ENCODE results near the gene MRGPRX2.

MRGPRX2 gene

DNA sequence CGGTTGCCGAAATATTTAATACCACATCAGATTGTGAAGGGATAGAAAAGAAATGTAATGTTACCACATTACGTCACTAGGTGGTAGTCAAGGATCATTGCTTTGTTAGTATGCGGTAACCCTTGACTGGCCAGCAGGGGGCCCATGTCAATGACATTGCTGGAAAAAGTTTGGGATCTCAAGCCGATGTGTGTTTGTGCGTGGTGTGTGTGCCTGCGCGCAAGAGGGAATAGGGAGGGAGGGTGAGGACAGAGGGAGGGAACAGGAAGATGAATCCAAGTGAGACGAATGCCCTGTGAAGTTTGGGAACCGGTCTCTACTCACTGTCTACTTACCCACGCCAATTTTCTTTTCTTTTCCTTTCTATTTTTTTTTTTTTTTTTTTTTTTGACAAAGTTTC, 10.7 kb upstream of the MRGPRX2 start:
- H3K27me3 ChIP-seq (ENCODE audit: control insufficient read depth, insufficient read depth, low read length), result no peaks in the 10 kb centered on the region
- H3K4me1 ChIP-seq (ENCODE audit: control insufficient read depth, insufficient read depth, low read length), result no peaks in the 10 kb centered on the region
- no peak overlapping the region for H3K9ac ChIP-seq (ENCODE audit: low read length)
- no peak overlapping the region for H3K27ac ChIP-seq (ENCODE audit: low read depth, low read length)
- peak overlapping the region; percentile 37 for H3K4me3 ChIP-seq (ENCODE audit: low read length)
- H3K36me3 ChIP-seq (ENCODE audit: control insufficient read depth, insufficient read depth, low read length), result no peaks in the 10 kb centered on the region

DNA sequence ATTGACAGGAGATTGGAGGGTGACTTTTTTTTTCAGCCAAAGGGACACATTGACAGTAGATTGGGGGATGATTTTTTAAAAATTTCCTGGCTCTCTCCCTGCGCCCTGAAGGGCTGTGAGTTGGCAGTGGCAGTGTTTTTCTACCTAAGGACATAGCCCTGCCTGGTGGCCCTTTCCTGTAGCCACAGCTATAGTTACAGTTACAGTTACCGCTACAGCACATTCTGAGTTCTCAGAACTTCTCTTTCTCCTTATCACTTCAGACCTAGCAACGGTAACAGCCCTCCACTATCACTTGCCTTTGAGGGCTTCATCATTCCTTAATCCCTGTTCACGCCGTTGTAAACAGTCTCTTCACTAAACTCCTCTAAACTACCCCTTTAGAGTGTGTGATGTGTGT, 684 bp downstream of the MRGPRX2 start:
- H3K27ac ChIP-seq (ENCODE audit: low read depth, low read length), result no peak overlapping the region
- H3K9ac ChIP-seq (ENCODE audit: low read length), result no peak overlapping the region
- H3K4me1 ChIP-seq (ENCODE audit: control insufficient read depth, insufficient read depth, low read length), result no peaks in the 10 kb centered on the region
- H3K36me3 ChIP-seq (ENCODE audit: control insufficient read depth, insufficient read depth, low read length), result no peaks in the 10 kb centered on the region
- no peak overlapping the region for H3K4me3 ChIP-seq (ENCODE audit: low read length)
- no peaks in the 10 kb centered on the region for H3K27me3 ChIP-seq (ENCODE audit: control insufficient read depth, insufficient read depth, low read length)

DNA sequence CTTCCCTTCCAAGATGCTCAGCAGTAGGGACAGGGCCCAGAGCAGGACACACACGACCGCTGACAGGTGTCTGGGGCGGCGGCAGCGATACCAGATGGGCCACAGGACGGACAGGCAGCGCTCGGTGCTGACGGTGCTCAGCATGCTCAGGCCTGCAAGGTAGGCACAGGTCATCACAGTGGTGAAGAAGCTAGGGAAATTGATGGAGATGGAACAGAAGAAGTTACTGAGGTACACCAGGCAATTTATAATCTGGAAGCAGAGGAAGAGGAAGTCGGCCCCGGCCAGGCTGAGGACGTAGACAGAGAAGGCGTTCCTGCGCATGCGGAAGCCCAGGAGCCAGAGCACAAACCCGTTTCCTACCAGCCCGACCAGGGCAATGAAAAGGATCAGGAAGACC, 4.6 kb downstream of the MRGPRX2 start:
- Histone ChIP-seq H3K36me3 (ENCODE audit: control insufficient read depth, insufficient read depth, low read length) (no peaks in the 10 kb centered on the region), H3K27me3 (ENCODE audit: control insufficient read depth, insufficient read depth, low read length) (no peaks in the 10 kb centered on the region), H3K4me3 (ENCODE audit: low read length) (no peak overlapping the region), H3K27ac (ENCODE audit: low read depth, low read length) (no peak overlapping the region), H3K9ac (ENCODE audit: low read length) (no peak overlapping the region), H3K4me1 (ENCODE audit: control insufficient read depth, insufficient read depth, low read length) (no peaks in the 10 kb centered on the region)

DNA sequence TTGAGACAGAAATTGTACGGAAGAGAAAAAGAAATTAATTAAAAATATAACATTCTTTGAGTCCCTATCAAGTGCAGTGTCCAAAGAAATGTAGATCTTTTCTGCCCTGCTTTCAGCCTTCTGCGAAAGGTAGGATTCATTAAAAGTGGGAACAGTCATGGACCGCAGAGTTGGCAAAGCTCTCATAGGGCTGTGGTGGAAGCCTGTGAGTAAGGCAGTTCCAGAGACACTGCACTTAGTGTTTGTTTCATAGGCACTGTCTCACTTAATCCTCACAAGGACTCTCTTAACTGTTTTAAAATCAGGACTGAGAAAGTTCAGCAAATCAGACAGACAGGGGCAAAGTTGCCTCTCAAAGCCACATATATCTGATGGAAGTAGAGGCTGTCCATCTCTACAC, 5.5 kb downstream of the MRGPRX2 start:
- Histone ChIP-seq H3K36me3 (ENCODE audit: control insufficient read depth, insufficient read depth, low read length) (no peaks in the 10 kb centered on the region), H3K27ac (ENCODE audit: low read depth, low read length) (no peak overlapping the region), H3K4me1 (ENCODE audit: control insufficient read depth, insufficient read depth, low read length) (no peaks in the 10 kb centered on the region), H3K27me3 (ENCODE audit: control insufficient read depth, insufficient read depth, low read length) (no peaks in the 10 kb centered on the region), H3K9ac (ENCODE audit: low read length) (no peak overlapping the region), H3K4me3 (ENCODE audit: low read length) (no peak overlapping the region)

DNA sequence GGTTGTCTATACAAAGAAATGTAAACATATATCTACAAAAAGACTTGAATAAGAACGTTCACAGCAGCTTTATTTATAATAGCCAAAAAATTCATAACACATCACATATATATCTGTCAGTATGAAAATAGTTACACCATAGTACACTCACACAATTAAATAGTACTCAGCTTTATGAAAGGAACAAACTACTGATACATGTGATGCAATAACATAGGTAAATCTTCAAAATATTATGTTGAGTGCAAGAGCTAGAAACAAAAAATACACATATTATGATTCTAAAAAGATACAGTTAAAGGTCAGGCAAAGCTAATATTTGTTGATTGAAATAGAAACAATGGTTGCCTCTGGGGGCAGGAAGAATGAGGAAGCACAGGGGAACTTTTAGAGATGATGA, 6.6 kb downstream of the MRGPRX2 start:
- no peaks in the 10 kb centered on the region for H3K4me1 ChIP-seq (ENCODE audit: control insufficient read depth, insufficient read depth, low read length)
- no peaks in the 10 kb centered on the region for H3K36me3 ChIP-seq (ENCODE audit: control insufficient read depth, insufficient read depth, low read length)
- no peak overlapping the region for H3K27ac ChIP-seq (ENCODE audit: low read depth, low read length)
- H3K4me3 ChIP-seq (ENCODE audit: low read length), result no peak overlapping the region
- H3K9ac ChIP-seq (ENCODE audit: low read length), result no peak overlapping the region
- H3K27me3 ChIP-seq (ENCODE audit: control insufficient read depth, insufficient read depth, low read length), result no peaks in the 10 kb centered on the region

DNA sequence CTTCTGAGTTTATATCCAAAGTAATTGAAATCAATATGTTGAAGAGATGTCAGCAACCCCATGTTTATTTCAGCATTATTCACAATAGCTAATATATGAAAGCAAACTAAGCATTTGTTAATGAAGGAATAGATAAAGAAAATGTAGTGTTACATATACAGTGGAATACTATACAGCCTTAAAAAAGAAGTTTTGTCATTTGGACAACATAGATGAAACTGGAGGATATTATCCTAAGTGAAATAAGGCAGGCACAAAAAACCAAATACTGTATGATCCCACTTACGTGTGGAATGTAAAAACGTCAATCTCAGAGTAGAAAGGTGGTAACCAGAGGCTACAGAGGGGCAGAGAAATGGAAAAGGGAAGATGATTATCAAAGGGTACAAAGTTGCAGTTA, 10.2 kb downstream of the MRGPRX2 start:
- H3K4me3 ChIP-seq (ENCODE audit: low read length), result no peak overlapping the region
- no peak overlapping the region for H3K27ac ChIP-seq (ENCODE audit: low read depth, low read length)
- no peak overlapping the region for H3K9ac ChIP-seq (ENCODE audit: low read length)
- no peaks in the 10 kb centered on the region for H3K4me1 ChIP-seq (ENCODE audit: control insufficient read depth, insufficient read depth, low read length)
- no peaks in the 10 kb centered on the region for H3K27me3 ChIP-seq (ENCODE audit: control insufficient read depth, insufficient read depth, low read length)
- H3K36me3 ChIP-seq (ENCODE audit: control insufficient read depth, insufficient read depth, low read length), result no peaks in the 10 kb centered on the region

DNA sequence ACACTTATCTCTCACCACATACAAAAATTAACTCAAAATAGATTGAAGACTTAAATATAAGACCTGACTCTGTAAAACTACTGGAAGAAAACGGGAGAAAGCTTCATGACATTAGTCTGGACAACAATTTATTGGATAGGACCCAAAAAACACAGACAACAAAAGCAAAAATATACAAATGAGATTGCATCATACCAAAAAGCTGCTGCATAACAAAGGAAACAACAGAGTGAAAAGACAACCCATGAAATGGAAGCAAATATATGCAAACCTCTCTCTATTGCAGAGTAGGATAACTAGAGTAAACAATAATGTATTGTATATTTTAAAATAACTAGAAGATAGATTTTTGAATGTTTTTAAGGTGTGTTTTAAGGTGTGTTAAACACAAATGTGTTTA, 11.2 kb downstream of the MRGPRX2 start:
- H3K9ac ChIP-seq (ENCODE audit: low read length), result no peak overlapping the region
- no peaks in the 10 kb centered on the region for H3K36me3 ChIP-seq (ENCODE audit: control insufficient read depth, insufficient read depth, low read length)
- no peaks in the 10 kb centered on the region for H3K4me1 ChIP-seq (ENCODE audit: control insufficient read depth, insufficient read depth, low read length)
- H3K27me3 ChIP-seq (ENCODE audit: control insufficient read depth, insufficient read depth, low read length), result no peaks in the 10 kb centered on the region
- no peak overlapping the region for H3K27ac ChIP-seq (ENCODE audit: low read depth, low read length)
- no peak overlapping the region for H3K4me3 ChIP-seq (ENCODE audit: low read length)

DNA sequence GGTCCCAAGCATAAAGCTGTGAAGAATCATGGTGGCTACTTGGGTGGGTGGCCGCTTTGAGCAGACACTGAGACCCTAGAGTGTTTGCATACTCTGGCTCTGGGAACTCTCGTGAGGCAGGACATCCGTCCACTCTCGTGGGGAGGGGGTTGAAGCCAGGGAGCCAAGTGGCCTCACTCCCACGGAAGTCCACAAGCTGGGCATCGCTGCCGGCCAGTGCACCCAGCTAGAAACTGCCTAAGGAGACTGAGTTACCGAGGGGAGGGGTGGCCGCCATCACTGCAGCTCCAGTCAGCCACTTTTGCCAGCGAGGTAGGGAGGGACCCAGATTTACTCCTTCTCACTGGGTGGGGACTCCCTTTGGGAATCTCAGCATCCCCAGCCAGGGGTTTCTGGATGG, 20.5 kb downstream of the MRGPRX2 start:
- Histone ChIP-seq H3K27ac (ENCODE audit: low read depth, low read length) (no peak overlapping the region), H3K36me3 (ENCODE audit: control insufficient read depth, insufficient read depth, low read length) (no peaks in the 10 kb centered on the region), H3K4me3 (ENCODE audit: low read length) (no peak overlapping the region), H3K27me3 (ENCODE audit: control insufficient read depth, insufficient read depth, low read length) (no peaks in the 10 kb centered on the region), H3K9ac (ENCODE audit: low read length) (no peak overlapping the region), H3K4me1 (ENCODE audit: control insufficient read depth, insufficient read depth, low read length) (no peaks in the 10 kb centered on the region)

DNA sequence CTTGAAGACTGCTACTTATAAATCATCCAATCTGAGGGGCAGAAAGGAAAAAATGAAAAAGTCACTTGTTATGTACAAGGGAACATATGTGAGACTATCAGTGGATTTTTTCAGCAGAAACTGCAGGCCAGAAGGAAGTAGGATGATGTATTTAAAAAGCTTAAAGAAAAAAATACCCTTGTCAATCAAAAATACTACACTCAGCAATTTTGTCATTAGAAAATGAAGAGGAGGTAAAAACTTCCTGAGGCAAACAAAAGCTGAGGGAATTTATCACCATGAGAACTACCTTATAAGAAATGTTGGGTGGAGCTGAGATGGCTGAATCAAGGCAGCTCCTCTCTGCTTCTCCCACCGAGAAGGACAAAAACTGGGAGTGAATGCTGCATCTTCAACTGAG, 21.1 kb downstream of the MRGPRX2 start:
- H3K4me1 ChIP-seq (ENCODE audit: control insufficient read depth, insufficient read depth, low read length), result no peaks in the 10 kb centered on the region
- no peak overlapping the region for H3K27ac ChIP-seq (ENCODE audit: low read depth, low read length)
- no peak overlapping the region for H3K4me3 ChIP-seq (ENCODE audit: low read length)
- no peaks in the 10 kb centered on the region for H3K36me3 ChIP-seq (ENCODE audit: control insufficient read depth, insufficient read depth, low read length)
- no peaks in the 10 kb centered on the region for H3K27me3 ChIP-seq (ENCODE audit: control insufficient read depth, insufficient read depth, low read length)
- H3K9ac ChIP-seq (ENCODE audit: low read length), result no peak overlapping the region

DNA sequence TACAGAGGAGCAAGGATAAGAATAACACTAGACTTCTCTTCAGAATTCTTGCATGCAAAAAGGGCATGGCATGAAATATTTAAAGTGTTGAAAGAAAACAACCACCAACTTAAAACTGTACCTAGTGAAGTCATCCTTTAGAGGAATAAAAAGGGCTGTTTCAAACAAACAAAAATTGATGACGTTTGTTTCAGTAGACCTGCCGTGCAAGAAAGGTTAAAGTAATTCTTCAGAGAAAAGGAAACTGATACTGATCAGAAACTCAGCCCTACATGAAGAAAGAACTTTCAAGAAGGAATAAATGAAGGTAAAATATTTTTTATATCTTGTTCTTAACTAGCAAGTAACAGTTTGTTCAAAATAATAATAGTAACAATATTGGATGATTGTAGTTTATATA, 27.5 kb downstream of the MRGPRX2 start:
- Histone ChIP-seq H3K9ac (ENCODE audit: low read length) (no peak overlapping the region), H3K4me1 (ENCODE audit: control insufficient read depth, insufficient read depth, low read length) (no peaks in the 10 kb centered on the region), H3K27ac (ENCODE audit: low read depth, low read length) (no peak overlapping the region)

DNA sequence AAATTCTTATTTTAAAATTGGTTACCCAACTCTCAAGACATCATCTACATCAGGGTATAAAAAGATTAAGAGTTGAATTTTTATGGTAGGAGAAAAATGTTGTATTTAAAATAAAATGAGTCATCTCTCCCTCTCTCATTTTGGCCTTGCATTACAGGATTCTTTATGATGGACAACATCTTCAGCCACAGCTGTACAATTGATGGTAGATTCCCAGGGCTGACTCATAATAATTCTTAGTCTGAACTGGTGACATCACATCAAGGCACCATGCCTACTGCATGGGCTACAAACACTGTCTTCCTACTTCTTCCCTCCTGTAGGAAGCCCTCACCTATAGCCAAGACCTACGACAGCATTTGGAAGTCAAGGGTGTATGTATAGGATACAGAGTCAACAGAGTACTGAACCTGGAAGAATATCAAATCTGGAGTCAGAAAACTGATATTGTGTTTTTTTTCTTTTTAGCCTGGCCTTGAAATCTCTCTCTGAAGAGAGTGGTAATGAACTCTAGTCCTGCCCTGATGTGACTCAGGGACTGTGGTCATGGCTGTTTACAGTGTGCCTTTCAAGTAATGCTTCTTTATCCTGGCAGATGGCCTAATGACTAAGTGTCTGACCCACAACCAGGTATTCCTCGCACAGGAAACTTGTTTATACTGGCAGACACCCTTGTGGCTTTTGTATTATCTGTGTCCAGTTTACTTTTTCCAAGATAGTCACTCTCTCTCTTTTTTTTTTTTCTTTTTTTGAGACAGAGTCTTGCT, 32.5 kb downstream of the MRGPRX2 start:
- Histone ChIP-seq H3K4me1 (ENCODE audit: control insufficient read depth, insufficient read depth, low read length) (no peaks in the 10 kb centered on the region), H3K27me3 (ENCODE audit: control insufficient read depth, insufficient read depth, low read length) (no peaks in the 10 kb centered on the region), H3K4me3 (ENCODE audit: low read length) (no peak overlapping the region), H3K27ac (ENCODE audit: low read depth, low read length) (no peak overlapping the region), H3K36me3 (ENCODE audit: control insufficient read depth, insufficient read depth, low read length) (no peaks in the 10 kb centered on the region), H3K9ac (ENCODE audit: low read length) (no peak overlapping the region)

More for the DNA sequence above, 27.5 kb downstream of the MRGPRX2 start:
- H3K4me3 ChIP-seq (ENCODE audit: low read length), result no peak overlapping the region
- H3K27me3 ChIP-seq (ENCODE audit: control insufficient read depth, insufficient read depth, low read length), result no peaks in the 10 kb centered on the region
- no peaks in the 10 kb centered on the region for H3K36me3 ChIP-seq (ENCODE audit: control insufficient read depth, insufficient read depth, low read length)

DNA sequence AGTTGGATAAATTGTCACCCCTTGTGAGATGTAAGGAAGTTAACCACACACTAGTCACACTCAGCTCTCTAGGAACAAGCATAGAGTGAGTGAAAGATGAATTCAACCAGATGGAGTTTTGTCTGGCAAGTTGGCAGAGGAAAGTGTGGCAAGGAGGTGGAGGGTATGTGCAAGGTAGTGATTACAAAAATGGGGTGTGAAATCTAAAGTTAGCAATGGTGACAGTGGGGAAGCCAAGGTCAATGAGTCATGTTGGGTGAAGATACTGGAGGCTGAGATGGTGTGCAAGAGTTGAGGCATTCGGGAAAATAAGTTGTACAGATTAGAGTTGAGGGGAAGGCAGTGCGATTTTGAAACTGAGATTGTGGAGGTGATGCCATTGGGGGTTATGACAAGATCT, 33.7 kb downstream of the MRGPRX2 start:
- Histone ChIP-seq H3K9ac (ENCODE audit: low read length) (no peak overlapping the region), H3K4me3 (ENCODE audit: low read length) (no peak overlapping the region), H3K36me3 (ENCODE audit: control insufficient read depth, insufficient read depth, low read length) (no peaks in the 10 kb centered on the region), H3K4me1 (ENCODE audit: control insufficient read depth, insufficient read depth, low read length) (no peaks in the 10 kb centered on the region), H3K27me3 (ENCODE audit: control insufficient read depth, insufficient read depth, low read length) (no peaks in the 10 kb centered on the region), H3K27ac (ENCODE audit: low read depth, low read length) (no peak overlapping the region)

All from rectal smooth muscle tissue (tissue), 1 donor.